Lower leg skin (tissue), 4 donors: Measurements from ENCODE around the gene SEMA3D. TPM values are rescaled to one million over a fixed set of nuclear protein-coding genes. Genes with fewer than 3 reads are reported as not detected.

ENCODE experiments used
- DNase-seq, 2 donors: peaks; one replicate each; pipeline ENCODE4 v3.0.0-alpha.2; 2019; ENCODE audit warnings: low spot score in 2 of 2
- H3K4me3 ChIP-seq: fragments of 200-600 bp; sonication (generic); 2 replicates; pipeline ENCODE4 v1.5.1; 2017; ENCODE audit warnings: mild to moderate bottlenecking, low read depth; ENCODE audit not compliant: poor library complexity, severe bottlenecking
- CTCF ChIP-seq, 3 donors: fragments of 450-650 bp; IDR thresholded peaks; one replicate each; pipeline ENCODE4 v1.5.1; 2016; ENCODE audit warnings: antibody characterized with exemption in 3 of 3, mild to moderate bottlenecking in 3 of 3, moderate library complexity in 2 of 3
- POLR2A ChIP-seq, 2 donors: fragments of 450-650 bp; IDR thresholded peaks; one replicate each; pipeline ENCODE4 v1.6.1; 2016 to 2017; ENCODE audit warnings: antibody characterized with exemption in 2 of 2, mild to moderate bottlenecking in 1 of 2, moderate library complexity in 1 of 2
- WGBS, 2 donors: methylation state at CpG; one replicate each; pipeline ENCODE4 v1.1.5; 2018; 5-methylcytosine and 5-hydroxymethylcytosine counted together
- intact Hi-C: fragments of 100-400 bp; cut with DNase I; formaldehyde crosslinking; loops from one replicate; pipeline ENCODE4 v1.15.0; 2023; ENCODE audit warnings: low total_unique reads
- total RNA-seq, 4 donors: library from RNA; depleted of rRNA; stranded (reverse); fragments of >200 nt; gene quantifications; one replicate each; pipeline ENCODE4 v1.1.0, GENCODE V29; 2016

SEMA3D gene
- total RNA-seq, 4 donors from 2014 or later = 2.4 to 4.7 (median 2.7) TPM

GRCh38 chr7:85156661-85157208 lies 30.1 kb downstream of the SEMA3D start:
- DNase-seq = no peak
- no peak overlapping the region for H3K4me3 ChIP-seq
- 47 to 59% methylated on average over 1 of the region's 1 CpG for WGBS, 2 donors
- TF ChIP-seq POLR2A (IDR thresholded peaks at IDR 0.05) (no peak), CTCF (IDR thresholded peaks at IDR 0.05) (no peak)
- intact Hi-C loops = no loop called here

GRCh38 chr7:85154282-85154937 lies 32.4 kb downstream of the SEMA3D start:
- no peak overlapping the region for H3K4me3 ChIP-seq
- DNase-seq = no peak
- intact Hi-C loops = no loop called here
- WGBS, 2 donors = 62 to 63% methylated on average over 3 of the region's 3 CpGs
- TF ChIP-seq POLR2A (IDR thresholded peaks at IDR 0.05) (no peak), CTCF (IDR thresholded peaks at IDR 0.05) (no peak)

- TF ChIP-seq CTCF (IDR thresholded peaks at IDR 0.05) (no peak), POLR2A (IDR thresholded peaks at IDR 0.05) (no peak)
- WGBS, 2 donors = 86 to 94% methylated on average over 1 of the region's 1 CpG
- intact Hi-C loops = no loop called here
- no peak overlapping the region for H3K4me3 ChIP-seq
- no peak for DNase-seq
Measured at GRCh38 chr7:85153715-85154114, 33.1 kb downstream of the SEMA3D start.

- intact Hi-C loops = no loop called here
- 81 to 90% methylated on average over 1 of the region's 1 CpG for WGBS, 2 donors
- TF ChIP-seq POLR2A (IDR thresholded peaks at IDR 0.05) = no peak
- no peak for TF ChIP-seq CTCF (IDR thresholded peaks at IDR 0.05)
- H3K4me3 ChIP-seq = no peak overlapping the region
- no peak for DNase-seq
Measured at GRCh38 chr7:85150624-85151023, 36.2 kb downstream of the SEMA3D start.

GRCh38 chr7:85144771-85145170 lies 42.1 kb downstream of the SEMA3D start:
- no peak for TF ChIP-seq CTCF (IDR thresholded peaks at IDR 0.05)
- no peak for TF ChIP-seq POLR2A (IDR thresholded peaks at IDR 0.05)
- WGBS, 2 donors = 60 to 65% methylated on average over 1 of the region's 1 CpG
- intact Hi-C loops = no loop called here
- no peak overlapping the region for H3K4me3 ChIP-seq
- DNase-seq = no peak

GRCh38 chr7:85135977-85136376 lies 50.9 kb downstream of the SEMA3D start:
- intact Hi-C loops = no loop called here
- no peak for DNase-seq
- H3K4me3 ChIP-seq = no peak overlapping the region
- TF ChIP-seq POLR2A (IDR thresholded peaks at IDR 0.05) = no peak
- no peak for TF ChIP-seq CTCF (IDR thresholded peaks at IDR 0.05)
- 53 to 60% methylated on average over 2 of the region's 2 CpGs for WGBS, 2 donors
